ENCODE results near the gene ARFIP2.
"Not testable (repeated sequence)": the region's sequence is repeated elsewhere in the genome, so short reads cannot be mapped to it uniquely, and the experiment has no call there.

Gene ARFIP2, protein sequence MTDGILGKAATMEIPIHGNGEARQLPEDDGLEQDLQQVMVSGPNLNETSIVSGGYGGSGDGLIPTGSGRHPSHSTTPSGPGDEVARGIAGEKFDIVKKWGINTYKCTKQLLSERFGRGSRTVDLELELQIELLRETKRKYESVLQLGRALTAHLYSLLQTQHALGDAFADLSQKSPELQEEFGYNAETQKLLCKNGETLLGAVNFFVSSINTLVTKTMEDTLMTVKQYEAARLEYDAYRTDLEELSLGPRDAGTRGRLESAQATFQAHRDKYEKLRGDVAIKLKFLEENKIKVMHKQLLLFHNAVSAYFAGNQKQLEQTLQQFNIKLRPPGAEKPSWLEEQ

DNA sequence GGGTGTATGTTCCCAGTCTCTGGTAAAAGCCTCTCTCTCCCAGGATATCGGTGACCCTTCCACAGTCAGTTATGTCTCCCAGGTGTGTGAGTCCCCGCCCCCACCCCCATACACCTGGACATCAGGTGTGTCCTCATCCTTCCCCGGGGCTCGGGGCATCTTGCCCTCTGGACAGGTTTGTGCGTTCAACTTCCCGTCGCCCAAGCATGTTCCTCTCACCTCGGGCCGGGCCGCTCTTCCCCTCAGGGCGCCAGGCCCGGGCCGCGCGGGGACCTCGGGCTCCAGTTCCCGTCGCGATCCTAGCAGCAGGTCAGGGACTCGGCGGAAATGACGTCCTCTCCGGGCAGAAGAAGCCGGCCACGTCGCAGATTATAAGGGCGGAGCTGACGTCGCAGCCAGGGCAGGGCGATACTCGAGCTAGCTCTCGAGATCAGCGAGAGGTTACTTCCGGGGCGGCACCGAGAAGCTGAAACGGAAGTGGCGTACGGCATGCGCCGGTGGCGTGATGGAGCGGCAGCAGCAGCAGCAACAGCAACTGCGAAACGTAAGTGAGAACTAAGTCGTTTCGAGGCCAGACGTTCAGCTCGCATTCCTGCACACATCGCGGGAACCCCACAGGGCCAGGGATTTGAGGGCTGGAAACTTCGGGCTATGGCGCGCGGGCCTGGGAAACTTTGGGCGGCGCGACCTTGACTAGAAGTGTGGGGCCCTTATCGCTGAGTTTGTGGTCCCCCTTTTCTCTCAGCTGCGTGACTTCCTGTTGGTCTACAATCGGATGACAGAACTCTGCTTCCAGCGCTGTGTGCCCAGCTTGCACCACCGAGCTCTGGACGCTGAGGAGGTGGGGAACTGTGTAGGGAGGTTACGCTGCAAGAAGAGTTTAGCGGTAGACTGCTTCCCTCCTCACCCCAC is at the start of gene ARFIP2, which contains the start of gene TIMM10B:
ARFIP2 (minus strand) TSS at position 320 of the 912 bp plus-strand sequence. CDS start 910 bp downstream, outside the sequence.
TIMM10B (plus strand) TSS at position 490 of the 912 bp plus-strand sequence; CDS start at position 506, 16 bp downstream.
- DNase-seq (ENCODE audit: low spot score), result peak; percentile 99

DNA sequence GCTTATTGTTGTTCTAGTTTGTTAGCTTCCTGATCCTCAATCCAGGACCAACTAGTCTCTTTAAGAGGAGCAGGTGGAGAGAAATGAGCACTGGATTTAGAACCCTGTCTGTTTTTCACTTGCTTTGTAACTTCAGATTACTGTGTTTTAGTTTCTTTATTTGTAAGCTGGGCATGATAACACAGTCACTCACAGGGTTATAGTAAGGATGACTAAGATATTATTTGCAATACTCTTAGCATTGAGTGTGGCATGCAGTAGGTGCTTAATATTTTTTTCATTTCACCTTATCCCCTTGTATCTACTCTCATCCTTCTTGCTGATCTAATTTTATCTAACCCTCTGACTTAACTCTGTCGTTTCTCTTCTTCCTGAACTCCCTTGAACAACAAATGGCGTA is 49.7 kb upstream of the ARFIP2 start:
- peak; percentile 13 for DNase-seq (ENCODE audit: low spot score)

DNA sequence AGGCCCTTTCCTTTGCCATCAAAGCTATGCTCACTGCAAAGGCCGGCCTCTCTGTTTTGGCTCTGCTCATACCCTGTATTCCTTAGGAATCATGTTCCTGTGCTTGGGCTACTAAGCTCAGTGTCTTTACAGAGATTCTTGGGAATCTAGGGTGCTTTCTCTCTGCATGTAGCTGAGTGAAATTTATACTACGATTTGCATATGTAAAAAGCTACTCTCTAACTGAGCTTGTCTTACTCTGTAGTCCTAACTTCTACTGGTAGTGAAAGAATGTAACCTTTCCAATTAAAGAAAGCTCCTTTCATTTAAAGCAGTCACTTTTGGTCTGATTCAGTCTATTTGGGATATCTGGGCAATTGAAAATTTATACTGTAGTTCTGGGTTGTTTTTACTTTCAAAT is 48.1 kb upstream of the ARFIP2 start:
- DNase-seq (ENCODE audit: low spot score), result no peak

DNA sequence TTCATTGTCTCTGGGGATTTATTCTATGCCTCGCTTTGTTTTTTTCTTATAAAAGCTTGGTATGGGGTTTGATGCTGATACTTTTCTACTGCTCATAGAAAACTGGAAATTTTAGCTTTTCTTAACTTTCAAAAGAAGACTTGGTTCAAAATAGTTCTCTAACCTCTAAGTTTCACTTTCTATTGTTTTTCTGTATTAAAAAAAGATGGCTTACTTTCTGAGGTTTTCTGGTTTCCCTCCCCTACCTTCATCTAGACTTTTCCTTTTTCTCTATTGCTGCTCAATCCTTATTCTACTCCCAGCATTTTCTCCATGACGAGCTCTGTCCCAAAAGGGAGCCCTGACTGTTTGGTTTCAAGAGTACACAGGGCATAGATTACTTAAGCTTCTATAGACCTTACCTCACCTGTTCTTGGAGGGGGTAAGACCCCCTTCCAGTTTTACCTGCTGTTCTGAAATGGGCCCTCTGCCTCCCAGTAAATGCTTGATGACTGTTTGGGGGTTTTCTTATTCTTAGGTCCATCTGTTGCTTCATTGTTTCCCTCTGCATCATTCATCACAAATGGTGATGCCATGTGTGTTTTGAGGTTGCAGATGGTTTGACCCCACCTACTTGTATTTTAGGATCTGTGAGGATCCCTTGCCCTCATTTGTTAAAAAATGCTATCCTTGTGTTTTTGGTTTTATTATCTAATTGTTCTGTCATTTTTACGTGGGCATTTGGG is 45.4 kb upstream of the ARFIP2 start:
- DNase-seq (ENCODE audit: low spot score), result no peak

DNA sequence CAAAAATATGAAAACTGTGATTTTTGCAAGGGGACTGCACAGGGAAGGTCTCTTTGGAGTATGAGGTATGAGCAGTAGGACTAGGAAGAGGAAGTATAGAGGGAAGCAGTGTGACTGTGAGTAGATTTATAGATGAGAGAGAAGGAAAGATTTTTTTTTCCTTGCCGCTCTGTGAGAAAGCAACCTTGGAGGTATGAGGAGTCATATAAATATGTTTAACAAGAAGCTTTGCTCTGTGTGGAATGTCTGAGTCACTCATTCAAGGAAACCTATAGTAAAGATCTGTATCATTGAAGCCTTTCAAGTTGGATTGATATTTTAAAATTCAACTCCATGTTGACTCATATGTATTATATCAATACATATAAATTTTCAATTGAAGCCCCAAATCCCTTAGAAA is 42.1 kb upstream of the ARFIP2 start:
- DNase-seq (ENCODE audit: low spot score), result no peak

DNA sequence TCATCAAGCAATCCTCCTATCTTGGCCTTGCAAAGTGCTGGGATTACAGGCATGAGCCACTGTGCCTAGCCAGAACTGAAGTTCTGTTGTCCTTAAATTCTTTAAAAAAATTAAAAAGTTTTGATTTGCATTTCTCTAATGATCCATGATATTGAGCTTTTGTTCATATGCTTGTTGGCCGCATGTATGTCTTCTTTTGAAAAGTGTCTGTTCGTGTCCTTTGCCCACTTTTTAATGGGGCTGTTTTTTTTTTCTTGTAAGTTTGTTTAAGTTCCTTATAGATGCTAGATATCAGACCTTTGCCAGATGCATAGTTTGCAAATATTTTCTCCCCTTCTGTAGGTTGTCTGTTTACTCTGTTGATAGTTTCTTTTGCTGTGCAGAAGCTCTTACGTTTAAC is 40.8 kb upstream of the ARFIP2 start:
- not testable (repeated sequence) for DNase-seq (ENCODE audit: low spot score)

DNA sequence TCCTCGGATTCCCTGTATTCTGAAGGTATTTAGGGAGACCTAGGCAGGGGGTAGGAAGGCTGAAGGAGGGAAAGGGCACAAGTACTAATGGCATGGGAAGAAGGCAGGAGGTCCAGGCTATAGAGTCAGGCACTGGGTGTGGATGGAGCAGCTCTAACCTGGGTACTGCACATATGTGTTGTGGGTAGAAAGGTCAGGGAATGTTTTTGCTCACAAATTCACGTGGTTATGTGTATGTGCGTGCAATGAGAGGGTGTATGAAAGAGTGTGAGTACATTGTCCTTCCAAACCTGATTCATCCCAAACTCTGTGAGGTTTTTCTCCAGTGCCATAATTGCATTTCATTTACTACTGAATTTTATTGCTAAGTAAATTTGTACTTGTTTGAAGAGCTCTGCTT is 39.1 kb upstream of the ARFIP2 start:
- no peak for DNase-seq (ENCODE audit: low spot score)

DNA sequence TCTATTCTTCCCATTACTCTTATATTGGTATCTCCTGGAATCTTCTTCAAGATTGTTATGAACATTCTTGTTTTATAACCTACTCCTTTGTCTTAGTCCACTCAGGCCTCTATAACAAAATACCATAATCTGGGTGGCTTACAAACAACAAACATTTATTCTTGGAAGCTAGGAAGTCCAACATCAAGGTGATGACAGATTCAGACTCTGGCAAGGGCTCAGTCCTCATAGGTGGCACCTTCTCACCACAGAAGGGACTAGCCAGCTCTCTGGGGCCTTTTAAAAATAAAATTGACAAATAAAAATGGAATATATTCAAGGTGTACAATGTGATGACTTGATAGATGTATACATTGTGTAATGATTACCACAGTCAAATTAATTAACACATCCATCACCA is 35.7 kb upstream of the ARFIP2 start:
- DNase-seq (ENCODE audit: low spot score), result no peak

DNA sequence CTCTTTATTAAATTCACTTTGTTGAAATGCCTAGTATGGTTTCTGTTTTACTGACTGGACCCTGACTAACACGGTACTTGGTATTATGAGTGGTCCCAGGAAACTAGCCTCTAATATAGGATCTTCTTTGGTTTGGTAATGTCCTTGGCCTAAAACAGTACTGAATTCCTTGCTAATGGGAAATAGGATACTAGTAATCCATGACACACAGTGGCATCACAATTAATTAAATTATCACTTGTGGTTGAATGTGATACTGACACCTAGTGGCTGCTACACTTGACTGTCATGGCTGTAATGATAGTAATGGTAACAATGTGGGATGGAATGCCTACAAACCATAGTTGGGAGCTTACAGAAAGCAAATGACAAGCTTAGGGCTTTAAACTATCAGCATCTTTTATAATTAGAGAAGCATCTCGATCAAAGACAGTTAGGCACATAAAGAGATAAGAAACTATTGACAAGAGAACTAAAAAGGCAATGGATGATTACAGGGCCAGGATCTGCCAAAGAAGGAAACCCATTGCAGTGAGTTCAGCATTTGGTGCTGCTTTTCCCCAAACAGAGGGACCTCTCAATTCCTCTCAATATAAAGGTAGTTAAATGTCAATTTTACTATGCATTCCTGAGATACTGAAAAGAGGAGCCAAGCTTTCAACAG is 24.6 kb upstream of the ARFIP2 start:
- DNase-seq (ENCODE audit: low spot score), result peak; percentile 64

DNA sequence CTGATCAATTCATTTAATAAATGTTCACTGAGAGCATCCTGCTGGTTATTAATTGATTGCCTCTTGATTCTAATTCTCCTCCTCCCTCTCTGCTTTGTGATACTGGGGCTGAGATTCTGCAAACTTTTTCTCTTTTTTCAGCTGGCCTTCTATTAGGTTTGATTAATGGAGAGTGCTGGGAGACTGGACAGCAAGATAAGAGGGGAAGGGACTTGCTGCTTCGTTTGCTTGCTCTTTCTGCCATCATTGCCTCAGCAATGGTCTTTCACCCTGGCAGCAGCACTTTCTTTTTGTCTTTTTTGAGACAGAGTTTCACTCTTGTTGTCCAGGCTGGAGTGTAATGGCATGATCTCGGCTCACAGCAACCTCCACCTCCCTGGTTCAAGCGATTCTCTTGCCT is 23.0 kb upstream of the ARFIP2 start:
- DNase-seq (ENCODE audit: low spot score), result no peak

DNA sequence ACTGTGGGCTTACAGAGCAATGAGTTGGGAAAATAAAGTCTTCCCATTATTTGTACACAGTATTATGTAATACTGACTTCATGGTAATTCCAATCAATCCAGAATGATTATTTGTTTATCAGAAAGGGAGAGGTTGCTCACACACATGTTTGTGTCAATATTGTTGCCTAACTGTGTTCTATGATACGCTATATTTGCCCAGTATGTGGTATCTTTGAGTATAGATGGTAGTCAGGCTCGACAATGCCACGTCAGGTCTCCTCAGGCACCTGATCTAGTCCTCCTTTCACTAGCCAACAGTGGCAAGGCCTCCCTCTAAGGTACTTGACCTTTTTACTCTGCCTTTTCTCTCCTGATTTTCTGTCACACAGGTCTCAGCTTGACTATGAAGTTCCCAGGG is 21.3 kb upstream of the ARFIP2 start:
- DNase-seq (ENCODE audit: low spot score), result no peak

DNA sequence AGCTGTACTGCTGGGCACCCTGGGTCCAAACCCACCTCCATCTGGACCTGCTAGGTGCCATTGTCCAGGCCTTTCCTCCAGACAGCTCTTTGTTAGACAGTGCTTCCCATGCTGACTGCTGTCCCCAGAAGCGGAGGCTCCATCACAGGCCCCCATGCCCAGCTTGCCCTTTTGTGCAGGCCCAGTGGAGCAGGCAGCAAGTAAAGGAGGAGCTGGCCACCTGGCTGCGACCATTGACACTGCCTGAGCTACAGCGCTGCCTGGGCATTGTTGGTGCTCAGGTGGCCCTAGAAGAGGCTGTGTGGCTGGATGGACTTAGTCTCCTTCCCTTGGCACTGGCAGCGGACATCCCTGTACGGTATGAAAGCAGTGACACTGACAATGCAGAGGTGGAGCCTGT is 17.4 kb upstream of the ARFIP2 start:
- DNase-seq (ENCODE audit: low spot score), result no peak

DNA sequence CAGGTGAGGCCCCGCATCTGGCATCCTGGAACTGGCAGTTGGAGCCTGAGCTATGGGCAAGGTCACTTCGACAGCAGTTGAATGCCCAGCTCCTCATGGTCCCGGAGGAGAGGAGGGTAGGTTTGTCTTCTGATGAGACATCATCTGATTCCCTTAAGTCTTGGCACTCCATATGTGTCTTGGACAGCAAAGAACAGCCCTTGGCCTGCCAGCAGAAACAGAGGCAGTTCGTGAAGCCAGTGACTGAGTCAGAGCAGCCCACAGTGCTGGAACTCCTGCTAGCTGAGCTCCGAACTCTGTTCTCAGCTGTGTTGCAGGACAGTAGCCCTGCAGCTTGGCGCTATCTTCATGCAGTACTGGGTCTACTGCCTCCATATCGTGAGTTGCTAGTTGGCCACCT is 17.0 kb upstream of the ARFIP2 start:
- DNase-seq (ENCODE audit: low spot score), result no peak

DNA sequence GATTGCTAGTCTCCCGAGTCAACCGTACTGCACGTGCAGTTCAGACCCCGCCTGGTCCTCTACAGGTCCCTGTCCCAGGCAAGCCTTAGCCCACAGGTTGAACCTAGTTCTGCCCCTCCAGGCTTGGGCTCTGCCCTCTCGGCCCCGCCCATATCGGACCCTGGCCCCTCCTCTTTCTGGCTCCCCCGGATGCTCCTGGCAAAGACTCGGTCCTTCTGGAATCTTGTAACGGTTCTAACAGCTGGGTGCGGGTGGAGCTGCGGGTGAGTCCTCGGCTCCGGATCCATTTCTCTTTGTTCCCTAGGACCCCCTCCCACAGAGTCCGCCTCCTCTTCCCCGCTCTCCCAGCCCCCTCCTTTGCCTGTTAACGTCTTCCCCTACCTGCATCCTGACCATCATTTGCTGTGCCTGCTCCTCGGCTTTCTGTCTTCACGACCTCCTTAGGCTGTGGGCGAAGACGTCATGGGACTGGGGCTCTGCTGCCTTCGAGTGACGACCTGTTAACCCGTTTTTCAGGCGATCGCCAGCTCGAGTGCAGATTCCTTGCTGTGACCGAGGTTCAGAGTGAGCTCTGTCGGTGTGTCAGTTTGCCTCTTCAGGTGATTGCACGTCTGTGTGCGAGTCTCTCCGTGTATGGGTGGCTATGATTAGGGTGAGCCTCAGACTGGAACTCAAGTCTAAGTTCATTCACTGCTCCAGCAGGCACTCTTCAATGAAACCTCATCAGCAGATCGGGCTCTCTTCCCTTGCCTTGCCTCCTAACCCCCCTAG is 16.1 kb upstream of the ARFIP2 start, which contains the start of gene DNHD1:
DNHD1 (plus strand) TSS at position 212 of the 771 bp plus-strand sequence. CDS start 936 bp downstream, outside the sequence.
- DNase-seq (ENCODE audit: low spot score), result no peak

DNA sequence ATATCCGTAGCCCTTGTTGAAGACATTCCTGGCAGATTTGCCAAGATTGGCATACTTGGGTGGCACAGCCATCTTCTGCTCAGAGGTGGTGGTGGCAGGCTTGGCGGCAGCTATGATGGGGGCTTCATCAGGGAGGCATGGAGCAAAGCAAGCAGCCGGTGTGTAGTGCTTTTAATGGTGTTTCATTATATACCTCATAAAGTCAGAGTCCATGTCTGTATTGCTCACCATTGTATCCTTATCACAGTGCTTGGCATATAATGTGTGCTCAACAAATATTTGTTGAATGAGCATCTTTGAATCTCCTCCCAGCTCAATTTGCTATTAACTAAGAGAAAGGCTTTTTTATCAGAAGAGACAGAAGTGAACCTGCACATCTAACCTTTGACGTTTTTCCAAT is 8.2 kb upstream of the ARFIP2 start:
- DNase-seq (ENCODE audit: low spot score), result no peak

DNA sequence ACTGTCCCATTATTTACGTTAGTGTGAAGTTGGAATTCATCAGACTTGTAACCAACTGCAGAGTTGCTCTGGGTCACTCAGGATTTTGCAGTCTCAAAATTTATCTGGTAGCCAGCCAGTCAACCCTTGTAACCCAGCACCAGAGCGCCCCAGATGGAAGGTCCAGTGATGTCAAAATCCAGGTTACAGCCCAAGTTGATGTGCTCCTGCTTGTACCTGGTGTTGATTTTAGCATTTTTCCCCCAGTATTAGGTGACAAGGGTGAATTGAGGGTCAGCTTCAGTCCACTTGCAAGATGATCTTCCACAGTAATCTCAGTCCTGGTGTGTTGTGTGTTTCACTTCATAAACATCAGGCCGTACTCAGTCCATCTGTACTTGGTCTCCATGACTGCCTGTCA is 7.7 kb upstream of the ARFIP2 start:
- DNase-seq (ENCODE audit: low spot score), result no peak

DNA sequence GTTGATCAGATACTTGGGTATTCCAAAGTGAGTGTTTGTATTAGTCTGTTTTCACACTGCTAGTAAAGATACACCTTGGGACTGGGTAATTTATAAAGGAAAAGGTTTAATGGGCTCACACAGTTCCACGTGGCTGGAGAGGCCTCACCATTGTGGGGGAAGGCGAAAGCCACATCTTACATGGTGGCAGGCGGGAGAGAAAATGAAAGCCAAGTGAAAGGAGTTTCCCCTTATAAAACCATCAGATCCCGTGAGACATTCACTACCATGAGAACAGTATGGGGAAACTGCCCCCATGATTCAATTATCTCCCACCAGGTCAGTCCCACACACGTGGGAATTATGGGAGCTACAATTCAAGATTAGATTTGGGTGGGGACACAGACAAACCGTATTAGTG is 7.2 kb upstream of the ARFIP2 start:
- DNase-seq (ENCODE audit: low spot score), result no peak

DNA sequence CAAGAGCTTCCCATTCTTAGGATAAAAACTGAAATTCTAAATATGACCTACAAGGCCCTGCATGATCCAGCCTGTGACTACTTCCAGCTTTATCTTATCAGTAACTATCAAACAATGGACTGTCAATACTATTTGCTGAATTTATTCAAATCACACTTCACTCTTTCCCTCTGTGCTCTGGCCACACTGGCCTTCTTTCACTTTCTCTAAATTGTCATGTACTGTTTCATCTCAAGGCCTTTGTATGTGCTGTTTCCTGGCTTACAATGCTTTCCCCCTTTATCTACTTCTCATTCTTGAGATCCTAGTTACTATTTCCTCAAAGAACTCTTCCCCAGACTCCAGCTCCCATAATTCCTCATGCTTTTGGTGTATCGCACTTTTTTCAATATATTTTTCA is 5.8 kb upstream of the ARFIP2 start:
- DNase-seq (ENCODE audit: low spot score), result no peak

DNA sequence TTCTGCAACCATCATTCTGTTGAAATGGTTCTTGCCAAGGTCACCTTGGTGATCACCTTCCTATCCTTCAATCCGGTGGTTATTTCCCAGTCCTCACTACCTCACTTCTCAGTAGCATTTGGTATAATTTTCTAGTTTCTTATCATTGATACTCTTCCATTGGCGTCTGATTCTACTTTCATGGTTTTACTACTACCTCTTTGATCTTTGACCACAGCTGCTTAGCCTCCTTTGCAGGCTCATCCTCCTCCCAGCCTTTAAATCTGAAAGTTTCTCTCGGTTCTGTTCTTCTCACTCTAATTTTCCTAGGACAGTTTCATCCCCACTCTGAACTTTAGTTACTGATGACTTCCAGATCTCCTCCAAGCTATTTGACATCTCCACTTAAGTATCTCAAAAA is 5.1 kb upstream of the ARFIP2 start:
- DNase-seq (ENCODE audit: low spot score), result no peak

DNA sequence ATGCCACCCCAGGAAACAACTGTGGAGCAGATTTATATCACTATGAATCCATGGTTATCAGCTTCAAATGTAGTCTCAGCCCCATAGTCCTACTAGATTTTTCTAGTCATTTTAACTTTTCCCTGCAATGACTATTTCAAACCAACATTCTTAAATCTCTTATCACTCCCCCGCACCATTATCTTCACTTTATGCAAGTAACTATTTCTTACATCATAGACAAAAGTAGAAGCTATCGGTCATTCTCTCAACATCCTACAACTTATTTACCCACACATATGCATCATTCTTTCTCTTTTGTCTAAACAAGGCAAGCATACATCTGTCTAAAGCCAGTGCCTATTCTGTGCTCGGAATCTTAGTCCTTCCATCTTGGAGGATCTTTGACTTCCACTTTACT is 4.5 kb upstream of the ARFIP2 start:
- DNase-seq (ENCODE audit: low spot score), result no peak

DNA sequence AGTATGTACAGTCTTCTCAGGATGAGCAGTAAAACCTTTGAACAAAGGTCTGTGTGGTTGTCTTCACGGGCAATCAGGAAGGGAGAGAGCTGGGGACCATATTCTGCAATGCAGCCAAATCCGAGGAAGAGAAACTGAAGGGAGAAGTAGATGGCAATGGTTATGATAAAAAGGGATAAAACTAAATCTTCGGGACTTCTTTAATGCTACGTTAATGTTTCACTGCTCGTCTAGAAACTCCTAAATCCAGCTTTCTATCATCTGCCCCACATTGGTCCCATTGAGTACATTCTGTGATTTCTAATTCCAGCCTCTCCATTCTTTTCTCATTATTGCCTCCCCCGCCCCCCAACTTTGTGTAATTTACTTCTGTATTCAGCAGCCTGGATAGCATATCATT is 1.9 kb upstream of the ARFIP2 start:
- DNase-seq (ENCODE audit: low spot score), result no peak

Data from hematopoietic multipotent progenitor cell treated with erythropoietin and hydrocortisone succinate and interleukin-3 and kit ligand, for 15 days (in vitro differentiated cells).